Epidermal melanocyte (primary cell): ENCODE measurements around the gene SAT2.
"Not testable (repeated sequence)": the region's sequence is repeated elsewhere in the genome, so short reads cannot be mapped to it uniquely, and the experiment has no call there.

Experiments used
- DNase-seq: peaks from one replicate; pipeline ENCODE4 v3.0.0; 2011; ENCODE audit warnings: low spot score; ENCODE audit not compliant: insufficient read length

The SAT2 gene

GRCh38 chr17:7627250-7628121 is at the start of gene SAT2:
Gene SAT2 (minus strand): TSS chr17:7627821. CDS start chr17:7627635, 186 bp downstream.
- DNase-seq, result peak; percentile 98

GRCh38 chr17:7676533-7676932 is 48.9 kb upstream of the SAT2 start:
- no peak for DNase-seq

- peak; percentile 12 for DNase-seq
Measured at GRCh38 chr17:7674934-7675333, 47.3 kb upstream of the SAT2 start.

- no peak for DNase-seq
Measured at GRCh38 chr17:7673239-7673638, 45.6 kb upstream of the SAT2 start.

- DNase-seq, result no peak
Measured at GRCh38 chr17:7668482-7668881, 40.9 kb upstream of the SAT2 start.

GRCh38 chr17:7667656-7668406 is 40.2 kb upstream of the SAT2 start:
- DNase-seq, result no peak

GRCh38 chr17:7656958-7657609 is 29.5 kb upstream of the SAT2 start:
- peak; percentile 45 for DNase-seq

GRCh38 chr17:7655541-7655840 is 27.9 kb upstream of the SAT2 start:
- DNase-seq, result no peak

GRCh38 chr17:7654832-7655540 is 27.4 kb upstream of the SAT2 start:
- DNase-seq, result peak; percentile 16

GRCh38 chr17:7652388-7653356 is 25.1 kb upstream of the SAT2 start:
- no peak for DNase-seq

- DNase-seq, result peak; percentile 12
Measured at GRCh38 chr17:7651665-7652387, 24.2 kb upstream of the SAT2 start.

GRCh38 chr17:7651097-7651664 is 23.6 kb upstream of the SAT2 start:
- no peak for DNase-seq

- DNase-seq, result peak; percentile 69
Measured at GRCh38 chr17:7650509-7651096, 23.0 kb upstream of the SAT2 start, which contains the start of gene ATP1B2. Gene ATP1B2 (plus strand): TSS chr17:7650926. CDS start chr17:7651519, 593 bp downstream.

GRCh38 chr17:7647018-7647417 is 19.4 kb upstream of the SAT2 start:
- DNase-seq, result no peak

- DNase-seq, result no peak
Measured at GRCh38 chr17:7646457-7646856, 18.8 kb upstream of the SAT2 start.

GRCh38 chr17:7644775-7645174 is 17.2 kb upstream of the SAT2 start:
- DNase-seq, result no peak

GRCh38 chr17:7641635-7642034 is 14.0 kb upstream of the SAT2 start:
- not testable (repeated sequence) for DNase-seq

GRCh38 chr17:7640783-7641182 is 13.2 kb upstream of the SAT2 start:
- DNase-seq, result no peak

GRCh38 chr17:7636163-7636562 is 8.5 kb upstream of the SAT2 start:
- DNase-seq, result no peak
